WI38 (cell line): ENCODE data around the gene ST8SIA1.

Source experiments
- H3K4me3 ChIP-seq: 2 replicates; pipeline ENCODE4 v1.5.1; 2011; ENCODE audit warnings: low read depth, mild to moderate bottlenecking, control low read depth, low read length
- CTCF ChIP-seq: IDR thresholded peaks from 2 replicates; pipeline ENCODE4 v1.5.1; 2012; ENCODE audit warnings: low read depth, mild to moderate bottlenecking, control low read depth, low read length

Gene ST8SIA1

GRCh38 chr12:22313286-22313962 lies 21.1 kb downstream of the ST8SIA1 start:
- H3K4me3 ChIP-seq: no peak overlapping the region
- TF ChIP-seq CTCF: no peak

GRCh38 chr12:22312336-22312735 lies 22.2 kb downstream of the ST8SIA1 start:
- H3K4me3 ChIP-seq: no peak overlapping the region
- no peak for TF ChIP-seq CTCF

GRCh38 chr12:22310709-22311108 lies 23.8 kb downstream of the ST8SIA1 start:
- TF ChIP-seq CTCF: no peak

GRCh38 chr12:22310275-22310674 lies 24.2 kb downstream of the ST8SIA1 start:
- TF ChIP-seq CTCF: no peak
- H3K4me3 ChIP-seq: no peak overlapping the region

More at GRCh38 chr12:22310709-22311108, 23.8 kb downstream of the ST8SIA1 start:
- H3K4me3 ChIP-seq: no peak overlapping the region

- no peak overlapping the region for H3K4me3 ChIP-seq
- no peak for TF ChIP-seq CTCF
These were observed 26.7 kb downstream of the ST8SIA1 start for GRCh38 chr12:22307811-22308210.

GRCh38 chr12:22306311-22306710 lies 28.2 kb downstream of the ST8SIA1 start:
- H3K4me3 ChIP-seq: no peak overlapping the region
- no peak for TF ChIP-seq CTCF

- TF ChIP-seq CTCF: no peak
These were observed 30.2 kb downstream of the ST8SIA1 start for GRCh38 chr12:22304341-22304740.

More at GRCh38 chr12:22304341-22304740, 30.2 kb downstream of the ST8SIA1 start:
- no peak overlapping the region for H3K4me3 ChIP-seq
